HG02840 (cell line): ENCODE results near the gene PDIA5.
"Not testable (repeated sequence)": the region's sequence is repeated elsewhere in the genome, so short reads cannot be mapped to it uniquely, and the experiment has no call there.

Experiments used
- ATAC-seq: cut with Tn5 transposase; IDR thresholded peaks from one replicate; pipeline ENCODE4 v1.9.1; 2021; ENCODE audit warnings: mild to moderate bottlenecking, moderate library complexity, moderate number of reproducible peaks; ENCODE audit not compliant: unreplicated experiment, low FRiP score

Gene PDIA5

GRCh38 chr3:123111640-123112039, 44.8 kb downstream of the PDIA5 start:
- ATAC-seq: no peak

DNA sequence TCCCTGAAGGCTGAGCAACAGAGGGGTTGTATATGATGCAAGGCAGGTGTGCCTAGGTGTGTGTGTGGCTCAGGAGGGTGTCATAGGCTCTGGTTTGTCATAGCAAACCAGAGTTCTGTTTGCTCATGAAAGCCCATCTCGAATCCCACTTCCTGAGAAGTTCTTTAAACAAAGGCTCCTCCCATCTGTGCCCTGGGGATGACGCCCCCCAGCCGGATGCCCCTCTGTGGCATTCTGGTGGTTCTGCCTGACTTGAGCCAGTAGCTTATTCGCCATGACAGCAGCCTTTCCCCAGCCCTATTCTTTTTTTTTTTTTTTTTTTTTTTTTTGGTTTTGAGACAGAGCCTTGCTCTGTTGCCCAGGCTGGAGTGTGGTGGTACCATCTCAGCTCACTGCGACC, 45.4 kb downstream of the PDIA5 start:
- no peak for ATAC-seq

DNA sequence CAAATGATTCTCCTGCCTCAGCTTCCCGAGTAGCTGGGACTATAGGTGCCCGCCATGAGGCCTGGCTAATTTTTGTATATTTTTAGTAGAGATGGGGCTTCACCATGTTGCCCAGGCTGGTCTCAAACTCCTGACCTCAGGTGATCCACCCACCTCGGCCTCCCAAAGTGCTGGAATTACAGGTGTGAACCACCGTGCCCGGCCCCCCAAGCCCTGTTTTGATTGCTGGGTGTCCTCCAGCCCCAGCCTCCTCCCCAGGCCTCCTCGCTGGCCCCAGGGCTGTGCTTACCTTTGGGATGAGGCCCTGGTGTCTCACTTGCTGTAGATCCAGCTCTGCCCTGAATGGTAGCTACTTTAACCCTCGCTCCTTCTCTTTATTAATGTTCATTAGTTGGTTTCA, 45.8 kb downstream of the PDIA5 start:
- ATAC-seq: not testable (repeated sequence)

- no peak for ATAC-seq
Measured at GRCh38 chr3:123113889-123114450, 47.1 kb downstream of the PDIA5 start.

DNA sequence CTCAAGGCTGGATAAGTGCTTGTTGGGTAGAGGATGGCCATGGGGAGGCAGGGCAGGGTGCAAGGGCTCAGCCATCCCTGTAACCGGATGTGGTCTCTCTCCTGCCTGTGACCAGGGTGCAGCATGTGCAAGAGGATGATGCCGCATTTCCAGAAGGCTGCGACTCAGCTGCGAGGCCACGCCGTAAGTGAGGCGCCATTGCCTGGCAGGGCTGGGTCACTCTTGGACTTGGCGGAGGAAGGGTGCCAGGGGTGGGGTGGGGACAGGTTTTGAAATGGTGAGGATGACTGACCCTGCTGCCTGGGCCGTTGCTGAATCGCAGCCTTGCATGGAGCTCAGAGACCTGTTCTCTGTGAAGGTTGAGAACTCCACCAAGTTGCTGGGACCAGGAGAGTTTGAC, 49.3 kb downstream of the PDIA5 start:
- no peak for ATAC-seq

- no peak for ATAC-seq
Measured at GRCh38 chr3:123119388-123119787, 52.6 kb downstream of the PDIA5 start.

DNA sequence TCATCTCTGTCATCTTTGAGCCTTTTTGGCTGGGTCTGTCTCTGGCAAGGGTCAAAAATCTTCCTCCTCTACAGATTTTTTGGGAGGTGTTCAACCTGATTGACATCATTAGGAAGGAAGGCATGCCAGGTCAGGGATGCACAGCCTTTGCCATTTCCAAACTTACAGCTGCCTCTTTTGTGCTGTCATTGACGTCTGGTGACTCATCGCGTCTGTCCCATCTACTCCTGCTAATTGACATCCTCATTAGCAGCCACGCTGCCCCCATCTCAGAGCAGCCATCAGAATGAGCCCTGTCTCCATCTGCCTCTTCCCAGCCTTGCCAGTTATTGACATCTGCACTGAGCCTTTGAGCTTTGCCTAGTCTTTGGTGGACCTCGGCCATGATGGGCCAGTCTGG, 53.0 kb downstream of the PDIA5 start:
- no peak for ATAC-seq

GRCh38 chr3:123120573-123120972, 53.7 kb downstream of the PDIA5 start:
- no peak for ATAC-seq

GRCh38 chr3:123122057-123122456, 55.2 kb downstream of the PDIA5 start:
- no peak for ATAC-seq

GRCh38 chr3:123122525-123123315, 55.9 kb downstream of the PDIA5 start:
- no peak for ATAC-seq

DNA sequence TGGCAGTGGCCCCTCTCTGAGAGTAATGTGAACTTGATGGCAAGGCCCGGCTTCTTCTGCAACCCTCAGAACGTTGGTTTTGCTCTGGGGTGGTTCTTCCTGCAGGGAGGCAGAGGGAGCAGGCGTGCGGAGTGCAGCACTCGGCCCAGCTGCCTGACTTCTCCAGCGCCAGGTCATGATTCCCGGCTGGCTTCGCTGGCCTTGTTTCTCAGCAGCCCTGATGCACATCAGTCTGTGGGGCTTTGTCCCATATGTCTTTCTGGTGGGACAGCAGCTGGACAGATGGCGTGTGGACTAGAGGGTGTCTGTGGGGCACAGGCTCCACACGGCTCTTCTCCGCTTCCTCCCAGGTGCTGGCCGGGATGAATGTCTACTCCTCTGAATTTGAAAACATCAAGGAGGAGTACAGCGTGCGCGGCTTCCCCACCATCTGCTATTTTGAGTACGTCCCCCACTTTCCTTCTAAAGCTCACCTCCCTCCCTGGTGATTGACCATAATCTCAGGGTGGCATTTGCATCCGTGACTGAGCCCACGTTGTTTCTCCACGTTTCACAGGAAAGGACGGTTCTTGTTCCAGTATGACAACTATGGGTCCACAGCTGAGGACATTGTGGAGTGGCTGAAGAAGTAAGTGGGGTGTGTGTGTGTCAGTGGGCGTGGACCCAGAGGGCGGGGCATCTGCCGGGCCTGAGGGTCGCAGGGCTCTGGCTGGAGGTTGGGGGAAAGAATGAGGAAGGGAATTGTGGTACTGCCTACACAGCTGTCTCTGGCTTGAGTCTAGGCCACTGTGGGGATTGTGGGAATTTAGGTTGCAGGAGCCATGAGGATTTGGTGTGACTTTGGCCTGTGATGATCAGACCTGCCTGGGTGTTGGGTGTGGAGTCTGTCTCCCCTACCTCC, 57.1 kb downstream of the PDIA5 start:
- ATAC-seq: no peak

DNA sequence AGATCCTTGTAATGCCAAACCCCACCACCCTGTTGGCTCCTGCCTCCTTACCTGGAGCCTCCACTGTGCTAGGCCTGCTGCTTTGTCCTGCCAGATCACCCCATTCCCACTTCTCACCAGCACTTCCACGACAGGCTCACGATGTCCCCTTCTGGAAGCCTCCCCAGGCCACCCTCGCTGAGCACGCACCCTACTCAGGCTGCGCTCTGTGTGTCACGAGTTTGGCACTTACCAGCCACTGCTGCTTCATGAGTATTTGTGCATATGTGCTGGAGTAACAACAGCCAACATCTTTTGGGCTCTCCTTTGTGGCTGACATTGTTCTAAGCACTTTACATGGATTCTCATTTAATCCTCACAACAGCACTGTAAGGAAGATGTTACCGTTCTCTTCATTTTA, 58.1 kb downstream of the PDIA5 start:
- ATAC-seq: no peak

DNA sequence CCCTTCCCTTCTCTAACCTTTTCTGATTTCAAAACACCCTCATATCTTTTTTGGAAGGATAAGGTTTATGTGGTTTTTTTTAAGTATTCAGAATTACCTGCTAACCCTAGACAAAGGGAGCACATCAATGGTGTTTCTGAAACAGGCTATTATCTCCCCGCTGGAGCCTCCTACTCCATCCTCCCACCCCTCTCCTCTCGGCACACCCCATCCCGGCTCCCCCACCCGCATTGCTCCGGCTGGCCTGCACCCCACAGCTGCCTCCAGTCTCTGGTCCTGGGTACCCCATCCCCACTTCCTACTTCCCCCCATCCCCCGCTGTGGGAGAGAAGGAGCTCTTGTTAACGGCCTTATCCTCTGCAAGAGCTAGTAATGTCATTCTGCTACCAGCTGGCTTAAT, 59.2 kb downstream of the PDIA5 start:
- no peak for ATAC-seq

GRCh38 chr3:123126653-123127052, 59.8 kb downstream of the PDIA5 start:
- no peak for ATAC-seq

DNA sequence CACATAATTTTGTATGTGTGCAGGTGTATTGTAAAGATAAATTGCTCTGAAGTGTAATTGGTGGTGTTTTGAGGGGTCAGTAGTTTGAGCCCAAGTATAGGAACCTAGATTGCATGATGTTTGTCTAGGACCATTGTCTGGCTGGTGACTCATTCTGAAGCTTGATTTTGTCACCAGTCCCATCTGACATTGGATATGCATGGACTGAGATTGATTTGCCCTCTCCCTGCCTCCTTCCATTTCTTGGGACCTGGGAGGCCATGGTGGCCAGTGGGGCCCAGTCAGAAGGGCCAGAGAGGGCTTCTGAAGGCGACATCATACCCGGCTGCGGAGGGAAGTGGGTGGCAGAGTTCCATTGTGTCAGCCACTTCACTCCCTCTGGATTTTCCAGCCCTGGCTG, 62.3 kb downstream of the PDIA5 start:
- ATAC-seq: no peak

- ATAC-seq: no peak
Measured at GRCh38 chr3:123129532-123129931, 62.7 kb downstream of the PDIA5 start.

GRCh38 chr3:123130079-123130750, 63.4 kb downstream of the PDIA5 start:
- no peak for ATAC-seq

DNA sequence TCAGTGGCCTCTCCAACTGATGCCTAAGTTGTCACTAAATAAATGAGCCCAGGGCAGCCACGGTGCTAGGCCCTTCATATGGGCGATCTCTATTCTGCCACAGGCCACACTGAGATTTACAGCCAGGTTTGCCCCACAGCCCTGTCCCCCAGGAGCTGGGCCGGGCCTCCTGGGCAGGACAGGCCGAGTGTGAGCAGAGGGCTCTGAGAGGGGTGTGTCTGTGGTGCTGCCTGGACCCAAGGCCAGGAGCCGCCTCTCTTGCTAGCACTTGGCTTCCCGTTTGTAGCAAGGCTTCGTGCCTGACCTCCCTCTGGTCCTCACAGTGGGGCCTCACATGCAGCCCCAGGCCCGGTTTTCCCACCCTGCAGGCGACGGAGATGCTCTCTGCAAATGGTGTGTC, 67.8 kb downstream of the PDIA5 start:
- no peak for ATAC-seq

GRCh38 chr3:123137001-123137400, 70.2 kb downstream of the PDIA5 start:
- no peak for ATAC-seq

GRCh38 chr3:123138839-123139444, 72.1 kb downstream of the PDIA5 start:
- no peak for ATAC-seq
